Measurements from ENCODE around the gene FCHO2. TPM values are rescaled to one million over a fixed set of nuclear protein-coding genes. Genes with fewer than 3 reads are reported as not detected.

The FCHO2 gene
- total RNA-seq, 1 experiment from 2014 or later: 14.9 TPM

GRCh38 chr5:73028991-73029595 is 73.3 kb downstream of the FCHO2 start:
- POLR2A ChIA-PET: no interaction called here
- Mint-ChIP-seq H3K36me3 (peaks cover 4% of the 10 kb centered on the region; the same call in 1 of the 2 replicates), H3K4me1 (peaks cover 19% of the 10 kb centered on the region), H3K4me3 (no peak overlapping the region), H3K27me3 (ENCODE audit: low read depth) (no peaks in the 10 kb centered on the region), H3K27ac (no peak overlapping the region), H3K9me3 (no peaks in the 10 kb centered on the region)
- no peak for ATAC-seq
- TF ChIP-seq, protein P1, sequence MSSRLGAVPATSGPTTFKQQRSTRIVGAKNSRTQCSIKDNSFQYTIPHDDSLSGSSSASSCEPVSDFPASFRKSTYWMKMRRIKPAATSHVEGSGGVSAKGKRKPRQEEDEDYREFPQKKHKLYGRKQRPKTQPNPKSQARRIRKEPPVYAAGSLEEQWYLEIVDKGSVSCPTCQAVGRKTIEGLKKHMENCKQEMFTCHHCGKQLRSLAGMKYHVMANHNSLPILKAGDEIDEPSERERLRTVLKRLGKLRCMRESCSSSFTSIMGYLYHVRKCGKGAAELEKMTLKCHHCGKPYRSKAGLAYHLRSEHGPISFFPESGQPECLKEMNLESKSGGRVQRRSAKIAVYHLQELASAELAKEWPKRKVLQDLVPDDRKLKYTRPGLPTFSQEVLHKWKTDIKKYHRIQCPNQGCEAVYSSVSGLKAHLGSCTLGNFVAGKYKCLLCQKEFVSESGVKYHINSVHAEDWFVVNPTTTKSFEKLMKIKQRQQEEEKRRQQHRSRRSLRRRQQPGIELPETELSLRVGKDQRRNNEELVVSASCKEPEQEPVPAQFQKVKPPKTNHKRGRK (CRISPR knock-in tag; IDR thresholded peaks at IDR 0.05; ENCODE audit: borderline replicate concordance): no peak
- TF ChIP-seq HMGA2 (CRISPR knock-in tag; IDR thresholded peaks at IDR 0.05) (no peak), OVOL2 (CRISPR knock-in tag; IDR thresholded peaks at IDR 0.05; ENCODE audit: borderline replicate concordance) (no peak), NFATC4 (CRISPR knock-in tag; IDR thresholded peaks at IDR 0.05) (no peak), GRHL2 (CRISPR knock-in tag; IDR thresholded peaks at IDR 0.05; ENCODE audit: insufficient replicate concordance, severe bottlenecking) (no peak), MLX (CRISPR knock-in tag; IDR thresholded peaks at IDR 0.05) (no peak), GABPB1 (CRISPR knock-in tag; IDR thresholded peaks at IDR 0.05) (no peak), IRF2 (CRISPR knock-in tag; IDR thresholded peaks at IDR 0.05; ENCODE audit: borderline replicate concordance, low read depth) (no peak), ZBTB21 (CRISPR knock-in tag; IDR thresholded peaks at IDR 0.05; ENCODE audit: borderline replicate concordance) (no peak), SMAD4 (CRISPR knock-in tag; IDR thresholded peaks at IDR 0.05) (no peak), ZNF423 (CRISPR knock-in tag; IDR thresholded peaks at IDR 0.05) (no peak)
- TF ChIP-seq, protein P2, sequence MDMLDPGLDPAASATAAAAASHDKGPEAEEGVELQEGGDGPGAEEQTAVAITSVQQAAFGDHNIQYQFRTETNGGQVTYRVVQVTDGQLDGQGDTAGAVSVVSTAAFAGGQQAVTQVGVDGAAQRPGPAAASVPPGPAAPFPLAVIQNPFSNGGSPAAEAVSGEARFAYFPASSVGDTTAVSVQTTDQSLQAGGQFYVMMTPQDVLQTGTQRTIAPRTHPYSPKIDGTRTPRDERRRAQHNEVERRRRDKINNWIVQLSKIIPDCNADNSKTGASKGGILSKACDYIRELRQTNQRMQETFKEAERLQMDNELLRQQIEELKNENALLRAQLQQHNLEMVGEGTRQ (CRISPR knock-in tag; IDR thresholded peaks at IDR 0.05): no peak
- TF ChIP-seq, protein P3, sequence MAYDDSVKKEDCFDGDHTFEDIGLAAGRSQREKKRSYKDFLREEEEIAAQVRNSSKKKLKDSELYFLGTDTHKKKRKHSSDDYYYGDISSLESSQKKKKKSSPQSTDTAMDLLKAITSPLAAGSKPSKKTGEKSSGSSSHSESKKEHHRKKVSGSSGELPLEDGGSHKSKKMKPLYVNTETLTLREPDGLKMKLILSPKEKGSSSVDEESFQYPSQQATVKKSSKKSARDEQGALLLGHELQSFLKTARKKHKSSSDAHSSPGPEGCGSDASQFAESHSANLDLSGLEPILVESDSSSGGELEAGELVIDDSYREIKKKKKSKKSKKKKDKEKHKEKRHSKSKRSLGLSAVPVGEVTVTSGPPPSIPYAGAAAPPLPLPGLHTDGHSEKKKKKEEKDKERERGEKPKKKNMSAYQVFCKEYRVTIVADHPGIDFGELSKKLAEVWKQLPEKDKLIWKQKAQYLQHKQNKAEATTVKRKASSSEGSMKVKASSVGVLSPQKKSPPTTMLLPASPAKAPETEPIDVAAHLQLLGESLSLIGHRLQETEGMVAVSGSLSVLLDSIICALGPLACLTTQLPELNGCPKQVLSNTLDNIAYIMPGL (CRISPR knock-in tag; IDR thresholded peaks at IDR 0.05): no peak
- TF ChIP-seq, protein P4, sequence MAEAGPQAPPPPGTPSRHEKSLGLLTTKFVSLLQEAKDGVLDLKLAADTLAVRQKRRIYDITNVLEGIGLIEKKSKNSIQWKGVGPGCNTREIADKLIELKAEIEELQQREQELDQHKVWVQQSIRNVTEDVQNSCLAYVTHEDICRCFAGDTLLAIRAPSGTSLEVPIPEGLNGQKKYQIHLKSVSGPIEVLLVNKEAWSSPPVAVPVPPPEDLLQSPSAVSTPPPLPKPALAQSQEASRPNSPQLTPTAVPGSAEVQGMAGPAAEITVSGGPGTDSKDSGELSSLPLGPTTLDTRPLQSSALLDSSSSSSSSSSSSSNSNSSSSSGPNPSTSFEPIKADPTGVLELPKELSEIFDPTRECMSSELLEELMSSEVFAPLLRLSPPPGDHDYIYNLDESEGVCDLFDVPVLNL (CRISPR knock-in tag; IDR thresholded peaks at IDR 0.05; ENCODE audit: borderline replicate concordance, low read depth): no peak
- DNase-seq (ENCODE audit: low spot score): no peak
- CTCF ChIA-PET: no interaction called here

DNA sequence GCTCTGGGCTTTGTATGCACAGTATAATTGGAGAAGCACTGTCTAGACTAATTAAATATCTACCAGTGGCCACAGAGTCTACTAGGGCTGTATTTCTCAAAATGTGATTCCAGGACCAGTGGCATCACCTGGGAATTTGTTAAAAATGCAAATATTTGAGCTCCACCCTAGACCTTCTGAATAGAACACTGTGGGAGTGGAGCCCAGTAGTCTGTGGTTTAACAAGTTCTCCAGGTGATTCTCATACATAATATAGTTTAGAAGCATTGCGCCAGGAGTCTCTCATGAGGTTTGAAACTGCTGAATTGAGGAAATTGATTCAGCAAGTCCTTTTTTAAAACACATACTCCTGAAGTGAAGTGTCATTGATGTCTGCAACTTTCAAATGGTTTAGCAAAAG is 74.7 kb downstream of the FCHO2 start:
- H3K27me3 Mint-ChIP-seq (ENCODE audit: low read depth): no peaks in the 10 kb centered on the region
- no peak overlapping the region for H3K4me3 Mint-ChIP-seq
- peak overlapping the region; percentile 96 for H3K27ac Mint-ChIP-seq
- TF ChIP-seq JUN (CRISPR knock-in tag; IDR thresholded peaks at IDR 0.05) (no peak), MLX (CRISPR knock-in tag; IDR thresholded peaks at IDR 0.05) (no peak), FOXP1 (CRISPR knock-in tag; IDR thresholded peaks at IDR 0.05; ENCODE audit: borderline replicate concordance) (no peak), ZNF396 (CRISPR knock-in tag; IDR thresholded peaks at IDR 0.05; ENCODE audit: borderline replicate concordance) (no peak), ZNF138 (CRISPR knock-in tag; conservative IDR thresholded peaks at IDR 0.05) (no peak), TEAD4 (CRISPR knock-in tag; IDR thresholded peaks at IDR 0.05) (no peak), ZNF671 (CRISPR knock-in tag; IDR thresholded peaks at IDR 0.05) (no peak), CDX4 (CRISPR knock-in tag; IDR thresholded peaks at IDR 0.05; ENCODE audit: borderline replicate concordance) (no peak), ETV6 (CRISPR knock-in tag; IDR thresholded peaks at IDR 0.05) (no peak), ZNF281 (CRISPR knock-in tag; IDR thresholded peaks at IDR 0.05) (no peak)
- TF ChIP-seq, protein P5, sequence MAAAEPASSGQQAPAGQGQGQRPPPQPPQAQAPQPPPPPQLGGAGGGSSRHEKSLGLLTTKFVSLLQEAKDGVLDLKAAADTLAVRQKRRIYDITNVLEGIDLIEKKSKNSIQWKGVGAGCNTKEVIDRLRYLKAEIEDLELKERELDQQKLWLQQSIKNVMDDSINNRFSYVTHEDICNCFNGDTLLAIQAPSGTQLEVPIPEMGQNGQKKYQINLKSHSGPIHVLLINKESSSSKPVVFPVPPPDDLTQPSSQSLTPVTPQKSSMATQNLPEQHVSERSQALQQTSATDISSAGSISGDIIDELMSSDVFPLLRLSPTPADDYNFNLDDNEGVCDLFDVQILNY (CRISPR knock-in tag; IDR thresholded peaks at IDR 0.05): no peak

More for the DNA sequence above, 74.7 kb downstream of the FCHO2 start:
- ChIA-PET POLR2A (interaction anchor here (0.6 kb wide), 1 partner anchor 8 kb away, joined by 3 read pairs; no protein-coding TSS in a partner anchor), CTCF (interaction anchor here (0.8 to 1.1 kb wide), 3 partner anchors 52 to 186 kb away, joined by 3 to 4 read pairs (median 3); no protein-coding TSS in a partner anchor)
- ATAC-seq (no peak; the same call in 1 of the 2 replicates), DNase-seq (ENCODE audit: low spot score) (no peak)
- Mint-ChIP-seq H3K4me1 (peaks cover 19% of the 10 kb centered on the region), H3K36me3 (peaks cover 4% of the 10 kb centered on the region; the same call in 1 of the 2 replicates), H3K9me3 (no peaks in the 10 kb centered on the region)
